ENCODE data around the gene LRRC19. TPM values are rescaled to one million over a fixed set of nuclear protein-coding genes. Genes with fewer than 3 reads are reported as not detected.

Gene LRRC19
- total RNA-seq, 1 experiment from 2014 or later = not detected

GRCh38 chr9:27053369-27054022 lies 48.0 kb upstream of the LRRC19 start:
- CTCF ChIA-PET = no interaction called here
- Histone ChIP-seq H3K27ac (ENCODE audit: low read depth, low read length, poor library complexity, severe bottlenecking) (no peak overlapping the region), H3K27me3 (replicated peaks; ENCODE audit: insufficient read depth, low read depth, low read length, poor library complexity) (no peaks in the 10 kb centered on the region), H3K4me3 (ENCODE audit: low read depth, low read length, poor library complexity, severe bottlenecking) (no peak overlapping the region), H3K9me3 (ENCODE audit: low read depth, low read length, poor library complexity, severe bottlenecking) (no peaks in the 10 kb centered on the region), H3K36me3 (ENCODE audit: insufficient read depth, low read length, poor library complexity, severe bottlenecking) (no peaks in the 10 kb centered on the region), H3K4me1 (ENCODE audit: insufficient read depth, low read length, poor library complexity, severe bottlenecking) (no peaks in the 10 kb centered on the region)
- POLR2A ChIA-PET (ENCODE audit: low non-redundant PET) = no interaction called here
- intact Hi-C loops (cut with micrococcal nuclease; ENCODE audit: unreplicated experiment) = no loop called here
- TF ChIP-seq CTCF (conservative IDR thresholded peaks at IDR 0.05; ENCODE audit: low read depth, low read length) (no peak), EZH2 (IDR thresholded peaks at IDR 0.05; ENCODE audit: borderline replicate concordance, low read depth, low read length, poor library complexity, severe bottlenecking) (no peak)
- BruUV-seq (replicated peaks) = no TSS peak
- DNase-seq (ENCODE audit: low spot score) = no peak

DNA sequence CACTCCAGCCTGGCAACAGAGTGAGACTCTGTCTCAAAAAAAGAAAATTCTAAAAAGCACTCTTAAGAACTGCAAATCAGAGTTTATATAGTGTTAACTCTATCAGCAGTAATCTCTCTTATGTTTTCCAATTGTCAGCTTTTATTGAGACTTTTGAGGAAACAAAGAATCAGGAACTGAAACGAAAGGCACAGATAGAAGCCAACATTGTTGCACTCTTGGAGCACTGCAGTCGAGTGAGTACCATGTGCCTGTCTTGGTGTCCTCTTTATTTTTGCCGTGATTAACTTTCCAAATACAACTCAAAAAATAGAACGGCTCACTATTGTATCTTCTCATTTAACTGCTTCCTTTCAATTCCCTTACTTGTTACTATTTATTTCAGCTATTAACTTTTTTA lies 41.7 kb upstream of the LRRC19 start:
- POLR2A ChIA-PET (ENCODE audit: low non-redundant PET) = no interaction called here
- Histone ChIP-seq H3K4me3 (ENCODE audit: low read depth, low read length, poor library complexity, severe bottlenecking) (no peak overlapping the region), H3K9me3 (ENCODE audit: low read depth, low read length, poor library complexity, severe bottlenecking) (no peaks in the 10 kb centered on the region), H3K27ac (ENCODE audit: low read depth, low read length, poor library complexity, severe bottlenecking) (no peak overlapping the region), H3K27me3 (replicated peaks; ENCODE audit: insufficient read depth, low read depth, low read length, poor library complexity) (no peaks in the 10 kb centered on the region), H3K36me3 (ENCODE audit: insufficient read depth, low read length, poor library complexity, severe bottlenecking) (no peaks in the 10 kb centered on the region), H3K4me1 (ENCODE audit: insufficient read depth, low read length, poor library complexity, severe bottlenecking) (no peaks in the 10 kb centered on the region)
- BruUV-seq (replicated peaks) = no TSS peak
- TF ChIP-seq CTCF (conservative IDR thresholded peaks at IDR 0.05; ENCODE audit: low read depth, low read length) (no peak), EZH2 (IDR thresholded peaks at IDR 0.05; ENCODE audit: borderline replicate concordance, low read depth, low read length, poor library complexity, severe bottlenecking) (no peak)
- CTCF ChIA-PET = no interaction called here
- intact Hi-C loops (cut with micrococcal nuclease; ENCODE audit: unreplicated experiment) = no loop called here
- DNase-seq (ENCODE audit: low spot score) = no peak

DNA sequence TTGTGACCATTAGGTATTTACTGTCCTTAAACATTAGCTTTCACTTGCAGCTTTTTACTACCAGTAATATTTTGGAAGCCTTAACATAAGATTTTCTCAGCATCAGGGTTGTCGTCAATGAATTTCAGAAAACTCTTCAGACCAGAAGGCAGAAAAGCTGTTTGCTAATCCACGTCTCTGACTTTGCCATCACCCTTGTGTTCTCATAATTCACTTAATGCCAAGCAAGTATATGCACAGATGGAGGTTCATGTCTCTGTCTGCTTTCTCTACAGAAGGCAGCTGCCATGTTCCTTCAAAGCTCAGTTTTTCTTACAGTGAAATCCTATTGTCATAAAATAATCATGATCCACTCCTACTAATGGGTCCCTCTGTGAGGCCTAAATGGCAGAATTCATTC lies 37.7 kb upstream of the LRRC19 start:
- no peak for TF ChIP-seq EZH2 (IDR thresholded peaks at IDR 0.05; ENCODE audit: borderline replicate concordance, low read depth, low read length, poor library complexity, severe bottlenecking)
- TF ChIP-seq CTCF (conservative IDR thresholded peaks at IDR 0.05; ENCODE audit: low read depth, low read length) = no peak
- POLR2A ChIA-PET (ENCODE audit: low non-redundant PET) = no interaction called here
- no peak overlapping the region for H3K4me3 ChIP-seq (ENCODE audit: low read depth, low read length, poor library complexity, severe bottlenecking)
- intact Hi-C loops (cut with micrococcal nuclease; ENCODE audit: unreplicated experiment) = no loop called here
- H3K27ac ChIP-seq (ENCODE audit: low read depth, low read length, poor library complexity, severe bottlenecking) = no peak overlapping the region
- no peaks in the 10 kb centered on the region for H3K27me3 ChIP-seq (replicated peaks; ENCODE audit: insufficient read depth, low read depth, low read length, poor library complexity)
- no peaks in the 10 kb centered on the region for H3K9me3 ChIP-seq (ENCODE audit: low read depth, low read length, poor library complexity, severe bottlenecking)
- DNase-seq (ENCODE audit: low spot score) = no peak
- no TSS peak for BruUV-seq (replicated peaks)
- H3K4me1 ChIP-seq (ENCODE audit: insufficient read depth, low read length, poor library complexity, severe bottlenecking) = no peaks in the 10 kb centered on the region
- CTCF ChIA-PET = interaction anchor here (0.5 kb wide), 1 partner anchor 14 kb away, joined by 3 read pairs; no protein-coding TSS in a partner anchor
- no peaks in the 10 kb centered on the region for H3K36me3 ChIP-seq (ENCODE audit: insufficient read depth, low read length, poor library complexity, severe bottlenecking)
